Measurements from ENCODE around the gene TSPAN16.

- TF ChIP-seq POLR2A (IDR thresholded peaks at IDR 0.05), result no peak
- TF ChIP-seq POLR2AphosphoS5 (IDR thresholded peaks at IDR 0.05), result peak in 2 of 3 donors; percentile 53 to 74
- TF ChIP-seq CTCF (IDR thresholded peaks at IDR 0.05), result no peak
These were observed 59.5 kb downstream of the TSPAN16 start, which contains the start of gene PLPPR2 for GRCh38 chr19:11355160-11356073.

Data from breast epithelium (tissue), 3 donors.